H1 (cell line): Measurements from ENCODE around the gene STXBP5L. TPM values are rescaled to one million over a fixed set of nuclear protein-coding genes. Genes with fewer than 3 reads are reported as not detected.

Source experiments
- CTCF ChIA-PET: fragments of 300-600 bp; sonication (Branson Sonifier 250); formaldehyde crosslinking; loops from one replicate; lab custom pipeline; 2021; ENCODE audit not compliant: partially characterized antibody; lab: Charles Lee
- POLR2A ChIA-PET: fragments of 300-600 bp; sonication (Branson Sonifier 250); formaldehyde crosslinking; loops from one replicate; lab custom pipeline; 2021; ENCODE audit warnings: inconsistent platforms; ENCODE audit not compliant: partially characterized antibody; lab: Charles Lee
- DNase-seq, 2 experiments: peaks; one replicate each; pipeline versions ENCODE4 v3.0.0 to v3.0.0-alpha.2; 2010 to 2022; ENCODE audit warnings: low spot score in 2 of 2, low read depth in 1 of 2, mixed read lengths in 1 of 2
- FAIRE-seq: peaks from 2 replicates; lab custom pipeline; 2011; peaks lifted over from hg19 to GRCh38; lab: Jason Lieb, UNC
- H2AFZ ChIP-seq: 2 replicates; pipeline ENCODE4 v1.8.1; 2012; ENCODE audit warnings: low read length, inconsistent platforms
- H2AK5ac ChIP-seq: 2 replicates; pipeline ENCODE4 v1.6.1; 2013; ENCODE audit warnings: low read depth, low read length
- H2BK120ac ChIP-seq: replicated peaks from 2 replicates; pipeline ENCODE3; 2013; ENCODE audit warnings: low read depth, low read length, inconsistent platforms
- H2BK12ac ChIP-seq: 2 replicates; pipeline ENCODE4 v1.6.1; 2013; ENCODE audit warnings: low read depth, low read length
- H2BK15ac ChIP-seq: 2 replicates; pipeline ENCODE4 v1.6.1; 2013; ENCODE audit warnings: low read length
- H2BK20ac ChIP-seq: 2 replicates; pipeline ENCODE4 v1.6.1; 2013; ENCODE audit warnings: low read length
- H2BK5ac ChIP-seq: 2 replicates; pipeline ENCODE4 v1.6.1; 2013; ENCODE audit warnings: low read depth, low read length
- H3K14ac ChIP-seq: 2 replicates; pipeline ENCODE4 v1.6.1; 2013; ENCODE audit warnings: inconsistent platforms; ENCODE audit not compliant: insufficient read length
- H3K18ac ChIP-seq: 2 replicates; pipeline ENCODE4 v1.6.1; 2013; ENCODE audit warnings: low read length; ENCODE audit errors: extremely low read depth
- H3K23ac ChIP-seq: 2 replicates; pipeline ENCODE4 v1.6.1; 2013; ENCODE audit warnings: inconsistent platforms; ENCODE audit not compliant: insufficient read length
- H3K23me2 ChIP-seq: 2 replicates; pipeline ENCODE4 v1.6.1; 2013; ENCODE audit warnings: low read depth, low read length
- H3K27ac ChIP-seq: 2 replicates; pipeline ENCODE4 v1.6.1; 2011; ENCODE audit warnings: low read depth, low read length, inconsistent platforms
- H3K27me3 ChIP-seq, 4 experiments: replicated peaks in 1 of 4; 1 replicate in 1 of 4; 2 replicates in 3 of 4; pipeline versions ENCODE4 v1.6.1 to v1.8.1; 2011 to 2013; ENCODE audit warnings: low read length in 3 of 4, mild to moderate bottlenecking in 3 of 4, inconsistent platforms in 2 of 4, mixed read lengths in 2 of 4, moderate library complexity in 1 of 4; ENCODE audit not compliant: control insufficient read depth in 3 of 4, insufficient read depth in 3 of 4; ENCODE audit errors: extremely low read depth in 1 of 4
- H3K36me3 ChIP-seq, 4 experiments: 2 replicates each; pipeline versions ENCODE4 v1.6.1 to v1.8.1; 2011 to 2013; ENCODE audit warnings: mild to moderate bottlenecking in 4 of 4, low read length in 3 of 4, moderate library complexity in 2 of 4, control low read depth in 1 of 4, inconsistent platforms in 1 of 4; ENCODE audit not compliant: insufficient read depth in 4 of 4, control insufficient read depth in 2 of 4
- H3K4ac ChIP-seq: replicated peaks from 2 replicates; pipeline ENCODE3; 2013; ENCODE audit warnings: low read length, low read depth, mixed read lengths, inconsistent platforms; ENCODE audit not compliant: insufficient read length
- H3K4me1 ChIP-seq, 4 experiments: replicated peaks in 1 of 4; 1 replicate in 1 of 4; 2 replicates in 3 of 4; pipeline versions ENCODE4 v1.6.1 to v1.8.1; 2011 to 2013; ENCODE audit warnings: low read length in 3 of 4, inconsistent platforms in 2 of 4, mixed read lengths in 1 of 4; ENCODE audit not compliant: insufficient read depth in 4 of 4, control insufficient read depth in 3 of 4
- H3K4me2 ChIP-seq, 2 experiments: 2 replicates each; pipeline versions ENCODE4 v1.6.1 to v1.8.1; 2011 to 2013; ENCODE audit warnings: low read depth in 2 of 2, low read length in 2 of 2, control low read depth in 1 of 2, inconsistent platforms in 1 of 2, mild to moderate bottlenecking in 1 of 2; ENCODE audit not compliant: insufficient read depth in 1 of 2
- H3K4me3 ChIP-seq, 4 experiments: fragments of 200-600, 300-600 bp in 1 of 4; sonication (generic), shearing (Covaris generic), sonication (Bioruptor Twin) in 1 of 4; 2 replicates each; pipeline versions ENCODE4 v1.5.1 to v1.8.1; 2011 to 2016; ENCODE audit warnings: low read length in 4 of 4, low read depth in 3 of 4, control low read depth in 2 of 4, inconsistent platforms in 2 of 4, mild to moderate bottlenecking in 2 of 4, mixed read lengths in 1 of 4, moderate library complexity in 1 of 4; ENCODE audit not compliant: insufficient read depth in 2 of 4; ENCODE audit errors: extremely low read depth in 1 of 4
- H3K56ac ChIP-seq: replicated peaks from 2 replicates; pipeline ENCODE3; 2013; ENCODE audit warnings: low read depth, mild to moderate bottlenecking, mixed read lengths, low read length, inconsistent platforms; ENCODE audit not compliant: insufficient read length
- H3K79me1 ChIP-seq: 2 replicates; pipeline ENCODE4 v1.6.1; 2013; ENCODE audit warnings: low read depth, low read length, control low read depth
- H3K79me2 ChIP-seq, 2 experiments: 2 replicates each; pipeline versions ENCODE4 v1.6.1 to v1.8.1; 2012 to 2013; ENCODE audit warnings: low read length in 2 of 2, mild to moderate bottlenecking in 2 of 2, inconsistent platforms in 1 of 2; ENCODE audit not compliant: insufficient read depth in 2 of 2, control insufficient read depth in 1 of 2
- H3K9ac ChIP-seq, 4 experiments: replicated peaks in 1 of 4; 1 replicate in 1 of 4; 2 replicates in 3 of 4; pipeline versions ENCODE4 v1.6.1 to v1.8.1; 2011 to 2013; ENCODE audit warnings: low read depth in 3 of 4, low read length in 3 of 4, control low read depth in 2 of 4, mild to moderate bottlenecking in 2 of 4, moderate library complexity in 2 of 4, inconsistent platforms in 1 of 4; ENCODE audit errors: extremely low read depth in 1 of 4
- H3K9me3 ChIP-seq, 2 experiments: 2 replicates each; pipeline versions ENCODE4 v1.6.1 to v1.8.1; 2012 to 2013; ENCODE audit warnings: mild to moderate bottlenecking in 2 of 2, moderate library complexity in 2 of 2, control low read depth in 1 of 2, inconsistent platforms in 1 of 2, low read depth in 1 of 2, low read length in 1 of 2, mixed read lengths in 1 of 2; ENCODE audit not compliant: insufficient read depth in 2 of 2
- H4K20me1 ChIP-seq, 2 experiments: replicated peaks in 1 of 2; 2 replicates each; pipeline versions ENCODE3 to v1.8.1; 2011 to 2013; ENCODE audit warnings: inconsistent platforms in 2 of 2, low read length in 2 of 2, mild to moderate bottlenecking in 1 of 2; ENCODE audit not compliant: insufficient read depth in 2 of 2, control insufficient read depth in 1 of 2
- H4K5ac ChIP-seq: 2 replicates; pipeline ENCODE4 v1.6.1; 2013; ENCODE audit warnings: low read length, low read depth, mixed read lengths, inconsistent platforms; ENCODE audit not compliant: insufficient read length
- H4K8ac ChIP-seq: 2 replicates; pipeline ENCODE4 v1.8.0; 2013; ENCODE audit warnings: mild to moderate bottlenecking, moderate library complexity, low read length, inconsistent platforms; ENCODE audit not compliant: insufficient read depth; ENCODE audit errors: extremely low read depth
- H4K91ac ChIP-seq: replicated peaks from 2 replicates; pipeline ENCODE3; 2013; ENCODE audit warnings: low read length, mixed read lengths, inconsistent platforms; ENCODE audit not compliant: insufficient read length
- BRCA1 ChIP-seq: IDR thresholded peaks from 2 replicates; pipeline ENCODE4 v1.6.1; 2012; ENCODE audit warnings: low read depth, low read length, improper control_type of control experiment
- CEBPB ChIP-seq: IDR thresholded peaks from 2 replicates; pipeline ENCODE4 v1.6.1; 2012; ENCODE audit warnings: low read depth, low read length
- CHD1 ChIP-seq: IDR thresholded peaks from 2 replicates; pipeline ENCODE4 v1.6.1; 2012; ENCODE audit warnings: low read depth, low read length, improper control_type of control experiment
- CHD2 ChIP-seq: IDR thresholded peaks from 2 replicates; pipeline ENCODE4 v1.6.1; 2012; ENCODE audit warnings: low read length, improper control_type of control experiment
- CTBP2 ChIP-seq: IDR thresholded peaks from 2 replicates; pipeline ENCODE4 v1.7.0; 2011; ENCODE audit warnings: borderline replicate concordance, mild to moderate bottlenecking, moderate library complexity, mixed read lengths, low read length; ENCODE audit not compliant: insufficient read depth, insufficient read length
- FOSL1 ChIP-seq: IDR thresholded peaks from 2 replicates; pipeline ENCODE4 v1.6.1; 2011; ENCODE audit warnings: mild to moderate bottlenecking, low read depth, low read length, moderate library complexity; ENCODE audit not compliant: insufficient read depth
- HDAC2 ChIP-seq, 2 experiments: fragments of 300-600 bp in 1 of 2; sonication (generic) in 1 of 2; IDR thresholded peaks; 2 replicates each; pipeline ENCODE4 v1.6.1; 2011 to 2012; ENCODE audit warnings: low read depth in 2 of 2, low read length in 2 of 2, mild to moderate bottlenecking in 2 of 2, moderate library complexity in 2 of 2, borderline replicate concordance in 1 of 2, inconsistent platforms in 1 of 2
- KDM1A ChIP-seq: fragments of 200-600, 300-600 bp; sonication (generic); IDR thresholded peaks from 2 replicates; pipeline ENCODE4 v1.7.1; 2016; ENCODE audit warnings: mild to moderate bottlenecking, low read length, borderline replicate concordance
- PHF8 ChIP-seq: fragments of 200-600 bp; sonication (generic); conservative IDR thresholded peaks from 2 replicates; pipeline ENCODE4 v1.7.1; 2012; ENCODE audit warnings: low read depth, mild to moderate bottlenecking, inconsistent platforms, low read length, moderate library complexity
- POLR2A ChIP-seq, 2 experiments: IDR thresholded peaks; 1 replicate in 1 of 2; 2 replicates in 1 of 2; pipeline ENCODE4 v1.6.1; 2011; ENCODE audit warnings: low read depth in 2 of 2, low read length in 2 of 2, mild to moderate bottlenecking in 2 of 2; ENCODE audit errors: control extremely low read depth in 1 of 2
- POLR2AphosphoS5 ChIP-seq: IDR thresholded peaks from 2 replicates; pipeline ENCODE4 v1.6.1; 2011; ENCODE audit warnings: low read depth, low read length
- RFX5 ChIP-seq: IDR thresholded peaks from 2 replicates; pipeline ENCODE4 v1.6.1; 2011; ENCODE audit warnings: low read depth, low read length, improper control_type of control experiment, borderline replicate concordance
- SIRT6 ChIP-seq: IDR thresholded peaks from one replicate; pipeline ENCODE4 v1.7.1; 2012; ENCODE audit warnings: low read length, inconsistent platforms
- SP2 ChIP-seq: IDR thresholded peaks from 2 replicates; pipeline ENCODE4 v1.6.1; 2012; ENCODE audit warnings: mild to moderate bottlenecking, low read length, inconsistent platforms
- TAF1 ChIP-seq: IDR thresholded peaks from 2 replicates; pipeline ENCODE4 v1.6.1; 2011; ENCODE audit warnings: mild to moderate bottlenecking, low read depth, low read length
- TEAD4 ChIP-seq: IDR thresholded peaks from 2 replicates; pipeline ENCODE4 v1.6.1; 2012; ENCODE audit warnings: low read depth, low read length, inconsistent platforms, mixed read lengths
- WGBS, 2 experiments: shearing (Covaris generic) in 1 of 2; methylation state at CpG; one replicate each; pipeline versions ENCODE4 v1.1.6 to v1.1.7; 2013 to 2015; ENCODE audit warnings: low lambda C conversion rate in 2 of 2, mixed read lengths in 2 of 2, inconsistent platforms in 1 of 2, low coverage in 1 of 2, missing lambda C conversion rate in 1 of 2; ENCODE audit not compliant: insufficient replicate concordance in 2 of 2, insufficient coverage in 1 of 2, insufficient read length in 1 of 2; ENCODE audit errors: extremely low coverage in 1 of 2, missing lambda C conversion rate in 1 of 2; 5-methylcytosine and 5-hydroxymethylcytosine counted together
- polyA plus RNA-seq, 7 experiments: library from polyadenylated mRNA; depleted of rRNA in 3 of 7; stranded (reverse) in 5 of 7; unstranded in 2 of 7; fragments of >200 nt in 5 of 7; fragments of 200-250 nt in 2 of 7; gene quantifications; 1 replicate in 5 of 7; 2 replicates in 1 of 7; 4 replicates in 1 of 7; pipeline versions ENCODE4 v1.2.1 to v1.2.3, GENCODE V29; 2011 to 2013; ENCODE audit warnings: missing spikeins in 2 of 7, mixed read lengths in 2 of 7
- total RNA-seq: library from RNA; stranded (reverse); fragmentation: NEBNext Ultra II Directional; extraction: Animal tissue kit (Norgen Biotek cat#: 25700); gene quantifications from 2 replicates; pipeline ENCODE4 v1.2.1, GENCODE V29; 2021

STXBP5L gene
- total and polyA plus RNA-seq, 2 of the 8 experiments (the other 6 are each of a cell fraction or from before 2014, with no cell fraction given): 2.0 to 6.0 TPM

DNA sequence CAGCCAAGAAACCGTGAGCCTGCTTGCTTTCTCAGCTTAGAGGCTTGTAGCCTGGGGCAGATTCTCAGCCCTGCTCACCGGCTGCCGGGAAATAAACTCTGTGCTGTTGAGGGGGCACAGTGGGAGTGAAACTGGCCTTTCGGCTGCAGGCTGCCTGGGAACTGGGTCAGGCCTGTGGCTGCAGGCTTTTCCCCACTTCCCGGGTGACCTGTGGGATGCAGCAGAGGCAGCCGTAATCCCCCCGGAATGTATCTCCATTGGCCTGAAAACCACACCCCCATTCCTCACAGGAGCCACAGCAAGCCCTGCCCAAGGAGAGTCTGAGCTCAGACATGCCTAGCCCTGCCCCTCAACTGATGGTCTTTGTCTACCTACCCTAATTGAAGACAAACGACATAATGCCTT, 110.9 kb downstream of the STXBP5L start:
- H3K23ac ChIP-seq: no peak overlapping the region
- H3K4me2 ChIP-seq: no peak overlapping the region
- CTCF ChIA-PET: no interaction called here
- TF ChIP-seq RFX5 (no peak), PHF8 (no peak), KDM1A (no peak), TEAD4 (no peak), SIRT6 (no peak), FOSL1 (no peak), BRCA1 (no peak), SP2 (no peak), CHD2 (no peak), POLR2A (IDR thresholded peaks at IDR 0.05; ENCODE audit: control extremely low read depth in 1 of 2, low read depth in 2 of 2, low read length in 2 of 2) (no peak), HDAC2 (IDR thresholded peaks at IDR 0.05; ENCODE audit: borderline replicate concordance in 1 of 2, low read depth in 2 of 2, low read length in 2 of 2) (no peak), TAF1 (no peak), POLR2AphosphoS5 (no peak), CTBP2 (no peak), CEBPB (no peak), CHD1 (no peak)

More for the DNA sequence above, 110.9 kb downstream of the STXBP5L start:
- no peak overlapping the region for H3K9ac ChIP-seq
- no peaks in the 10 kb centered on the region for H3K79me2 ChIP-seq
- H4K5ac ChIP-seq: no peak overlapping the region
- H2BK15ac ChIP-seq: no peak overlapping the region
- H3K79me1 ChIP-seq: no peaks in the 10 kb centered on the region
- no peak overlapping the region for H2BK120ac ChIP-seq
- H3K9me3 ChIP-seq: peaks cover 0 to 5% of the 10 kb centered on the region in 2 experiments; a peak in 1 of 4 replicates
- H3K27ac ChIP-seq: no peak overlapping the region
- H2AFZ ChIP-seq: no peak overlapping the region; the same call in 1 of the 2 replicates
- H2BK12ac ChIP-seq: no peak overlapping the region
- H3K56ac ChIP-seq: no peak overlapping the region
- 85% methylated on average over 8 of the region's 8 CpGs; no CpG with 5 or more reads in 1 of the 2 experiments for WGBS, 2 experiments
- DNase-seq (no peak), FAIRE-seq (no peak)
- H3K36me3 ChIP-seq: no peaks in the 10 kb centered on the region
- H4K20me1 ChIP-seq: no peaks in the 10 kb centered on the region
- no peak overlapping the region for H2BK20ac ChIP-seq
- H4K91ac ChIP-seq: no peak overlapping the region
- no peak overlapping the region for H3K14ac ChIP-seq
- no peak overlapping the region for H3K4ac ChIP-seq
- no peaks in the 10 kb centered on the region for H3K23me2 ChIP-seq
- H3K4me1 ChIP-seq: no peaks in the 10 kb centered on the region
- H2BK5ac ChIP-seq: no peak overlapping the region
- no peak overlapping the region for H4K8ac ChIP-seq
- H3K27me3 ChIP-seq: no peaks in the 10 kb centered on the region
- H3K18ac ChIP-seq: no peak overlapping the region
- no peak overlapping the region for H2AK5ac ChIP-seq
- POLR2A ChIA-PET: no interaction called here
- no peak overlapping the region for H3K4me3 ChIP-seq
